ENCODE measurements around the gene NABP2. TPM values are rescaled to one million over a fixed set of nuclear protein-coding genes. Genes with fewer than 3 reads are reported as not detected.

NABP2 gene
- total and polyA plus RNA-seq, 2 experiments from 2014 or later, result 25.5 to 27.8 TPM

DNA sequence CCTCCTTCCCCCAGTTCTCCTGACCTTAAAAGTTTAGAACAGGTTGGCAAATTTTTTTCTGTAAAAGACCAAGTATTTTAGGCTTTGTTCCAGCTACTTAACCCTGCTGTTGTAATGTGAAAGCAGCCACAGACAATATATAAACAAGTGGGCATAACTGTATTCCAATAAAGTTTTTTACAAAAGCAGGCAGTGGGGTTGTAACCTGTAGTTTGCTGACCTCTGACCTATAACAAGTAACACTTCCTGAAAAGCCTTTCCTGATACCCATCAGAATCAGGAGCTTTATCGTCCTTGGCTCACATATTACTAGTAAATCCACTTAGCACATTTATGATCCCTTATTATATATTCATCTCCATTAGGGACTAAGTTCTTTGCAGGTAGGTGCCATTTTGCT, 21.8 kb upstream of the NABP2 start:
- no peak overlapping the region for H2AFZ ChIP-seq
- H3K36me3 ChIP-seq (ENCODE audit: insufficient read depth), result peaks cover 14% of the 10 kb centered on the region
- H3F3A ChIP-seq (replicated peaks; ENCODE audit: low read depth), result peaks cover 15% of the 10 kb centered on the region
- H3K27me3 ChIP-seq (ENCODE audit: insufficient read depth), result no peaks in the 10 kb centered on the region
- H3K27ac ChIP-seq (ENCODE audit: low read depth), result 0 out of 2 replicates have a peak overlapping the region, but pooled peaks have one; percentile 1
- H3K27me3 Mint-ChIP-seq (ENCODE audit: insufficient read depth, low read depth, poor library complexity), result peaks cover 12% of the 10 kb centered on the region
- H4K20me1 ChIP-seq (replicated peaks; ENCODE audit: insufficient read depth), result peaks cover 4% of the 10 kb centered on the region
- no peak overlapping the region for H3K4me3 ChIP-seq
- no peaks in the 10 kb centered on the region for H3K4me1 ChIP-seq (ENCODE audit: insufficient read depth)
- H3K4me3 Mint-ChIP-seq, result no peak overlapping the region
- H3K9me3 Mint-ChIP-seq, result no peaks in the 10 kb centered on the region
- 0 out of 2 replicates have a peak, but pooled peaks cover 4% of the 10 kb centered on the region for H3K9me2 ChIP-seq (ENCODE audit: insufficient read depth)
- DNase-seq (ENCODE audit: low spot score), result no peak
- H3K4me2 ChIP-seq, result no peak overlapping the region
- peaks cover 34% of the 10 kb centered on the region for H3K36me3 Mint-ChIP-seq (ENCODE audit: low read depth)
- no peaks in the 10 kb centered on the region for H3K79me2 ChIP-seq (replicated peaks; ENCODE audit: insufficient read depth)
- no peak for TF ChIP-seq ZNF114 (CRISPR knock-in tag; IDR thresholded peaks at IDR 0.05)
- TF ChIP-seq ZNF331 (CRISPR knock-in tag; IDR thresholded peaks at IDR 0.05; ENCODE audit: low read depth), result no peak
- TF ChIP-seq, protein P1, sequence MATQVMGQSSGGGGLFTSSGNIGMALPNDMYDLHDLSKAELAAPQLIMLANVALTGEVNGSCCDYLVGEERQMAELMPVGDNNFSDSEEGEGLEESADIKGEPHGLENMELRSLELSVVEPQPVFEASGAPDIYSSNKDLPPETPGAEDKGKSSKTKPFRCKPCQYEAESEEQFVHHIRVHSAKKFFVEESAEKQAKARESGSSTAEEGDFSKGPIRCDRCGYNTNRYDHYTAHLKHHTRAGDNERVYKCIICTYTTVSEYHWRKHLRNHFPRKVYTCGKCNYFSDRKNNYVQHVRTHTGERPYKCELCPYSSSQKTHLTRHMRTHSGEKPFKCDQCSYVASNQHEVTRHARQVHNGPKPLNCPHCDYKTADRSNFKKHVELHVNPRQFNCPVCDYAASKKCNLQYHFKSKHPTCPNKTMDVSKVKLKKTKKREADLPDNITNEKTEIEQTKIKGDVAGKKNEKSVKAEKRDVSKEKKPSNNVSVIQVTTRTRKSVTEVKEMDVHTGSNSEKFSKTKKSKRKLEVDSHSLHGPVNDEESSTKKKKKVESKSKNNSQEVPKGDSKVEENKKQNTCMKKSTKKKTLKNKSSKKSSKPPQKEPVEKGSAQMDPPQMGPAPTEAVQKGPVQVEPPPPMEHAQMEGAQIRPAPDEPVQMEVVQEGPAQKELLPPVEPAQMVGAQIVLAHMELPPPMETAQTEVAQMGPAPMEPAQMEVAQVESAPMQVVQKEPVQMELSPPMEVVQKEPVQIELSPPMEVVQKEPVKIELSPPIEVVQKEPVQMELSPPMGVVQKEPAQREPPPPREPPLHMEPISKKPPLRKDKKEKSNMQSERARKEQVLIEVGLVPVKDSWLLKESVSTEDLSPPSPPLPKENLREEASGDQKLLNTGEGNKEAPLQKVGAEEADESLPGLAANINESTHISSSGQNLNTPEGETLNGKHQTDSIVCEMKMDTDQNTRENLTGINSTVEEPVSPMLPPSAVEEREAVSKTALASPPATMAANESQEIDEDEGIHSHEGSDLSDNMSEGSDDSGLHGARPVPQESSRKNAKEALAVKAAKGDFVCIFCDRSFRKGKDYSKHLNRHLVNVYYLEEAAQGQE (IDR thresholded peaks at IDR 0.05; ENCODE audit: unreplicated experiment), result no peak
- TF ChIP-seq, protein P2, sequence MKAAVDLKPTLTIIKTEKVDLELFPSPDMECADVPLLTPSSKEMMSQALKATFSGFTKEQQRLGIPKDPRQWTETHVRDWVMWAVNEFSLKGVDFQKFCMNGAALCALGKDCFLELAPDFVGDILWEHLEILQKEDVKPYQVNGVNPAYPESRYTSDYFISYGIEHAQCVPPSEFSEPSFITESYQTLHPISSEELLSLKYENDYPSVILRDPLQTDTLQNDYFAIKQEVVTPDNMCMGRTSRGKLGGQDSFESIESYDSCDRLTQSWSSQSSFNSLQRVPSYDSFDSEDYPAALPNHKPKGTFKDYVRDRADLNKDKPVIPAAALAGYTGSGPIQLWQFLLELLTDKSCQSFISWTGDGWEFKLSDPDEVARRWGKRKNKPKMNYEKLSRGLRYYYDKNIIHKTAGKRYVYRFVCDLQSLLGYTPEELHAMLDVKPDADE (IDR thresholded peaks at IDR 0.05), result no peak
- TF ChIP-seq POLR2AphosphoS5 (IDR thresholded peaks at IDR 0.05; ENCODE audit: low read depth), result 0 out of 2 replicates have a peak, but pooled peaks have one; percentile 3
- no peak overlapping the region for H3K27ac Mint-ChIP-seq
- ATAC-seq, result no peak
- H3K4me1 Mint-ChIP-seq, result peaks cover 15% of the 10 kb centered on the region

DNA sequence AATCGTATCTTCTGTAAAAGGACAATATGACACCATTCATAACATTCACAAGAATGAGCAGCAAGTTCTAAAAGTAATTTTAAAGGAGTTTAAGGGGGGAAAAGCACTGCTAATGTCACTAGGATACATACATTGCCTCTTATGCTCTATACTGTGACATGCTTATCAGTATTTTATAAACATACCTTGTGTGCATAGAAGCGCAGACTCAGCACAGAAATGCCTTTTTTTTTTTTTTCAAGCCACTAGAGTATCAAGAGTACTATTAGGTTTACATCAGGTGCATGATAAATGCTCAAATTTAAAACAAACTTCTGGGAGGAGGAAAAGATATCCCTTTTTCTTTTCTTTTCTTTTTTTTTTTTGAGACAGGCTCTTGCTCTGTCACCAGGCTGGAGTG, 21.3 kb upstream of the NABP2 start:
- ATAC-seq, result no peak
- no peaks in the 10 kb centered on the region for H3K27me3 ChIP-seq (ENCODE audit: insufficient read depth)
- peaks cover 5% of the 10 kb centered on the region for H4K20me1 ChIP-seq (replicated peaks; ENCODE audit: insufficient read depth)
- Mint-ChIP-seq H3K36me3 (ENCODE audit: low read depth) (peaks cover 39% of the 10 kb centered on the region), H3K27me3 (ENCODE audit: insufficient read depth, low read depth, poor library complexity) (peaks cover 12% of the 10 kb centered on the region), H3K4me1 (peaks cover 12% of the 10 kb centered on the region), H3K9me3 (no peaks in the 10 kb centered on the region), H3K4me3 (no peak overlapping the region), H3K27ac (no peak overlapping the region)
- no peaks in the 10 kb centered on the region for H3K79me2 ChIP-seq (replicated peaks; ENCODE audit: insufficient read depth)
- peaks cover 19% of the 10 kb centered on the region for H3F3A ChIP-seq (replicated peaks; ENCODE audit: low read depth)
- H3K4me3 ChIP-seq, result no peak overlapping the region
- no peak overlapping the region for H3K4me2 ChIP-seq
- no peak overlapping the region for H2AFZ ChIP-seq
- no peaks in the 10 kb centered on the region for H3K4me1 ChIP-seq (ENCODE audit: insufficient read depth)
- H3K27ac ChIP-seq (ENCODE audit: low read depth), result 0 out of 2 replicates have a peak overlapping the region, but pooled peaks have one; percentile 1
- no peak for DNase-seq (ENCODE audit: low spot score)
- H3K9me2 ChIP-seq (ENCODE audit: insufficient read depth), result no peaks in the 10 kb centered on the region
- peaks cover 17% of the 10 kb centered on the region for H3K36me3 ChIP-seq (ENCODE audit: insufficient read depth)
- TF ChIP-seq NANOG (IDR thresholded peaks at IDR 0.05; ENCODE audit: borderline replicate concordance) (no peak), ZNF331 (CRISPR knock-in tag; IDR thresholded peaks at IDR 0.05; ENCODE audit: low read depth) (no peak), CREB1 (CRISPR knock-in tag; IDR thresholded peaks at IDR 0.05; ENCODE audit: low read depth) (no peak), EZH2phosphoT487 (IDR thresholded peaks at IDR 0.05; ENCODE audit: unreplicated experiment) (no peak), JUNB (IDR thresholded peaks at IDR 0.05; ENCODE audit: unreplicated experiment) (no peak), POLR2AphosphoS5 (IDR thresholded peaks at IDR 0.05; ENCODE audit: low read depth) (0 out of 2 replicates have a peak, but pooled peaks have one; percentile 14)
- TF ChIP-seq, protein P2 (IDR thresholded peaks at IDR 0.05), result no peak
- TF ChIP-seq, protein P3, sequence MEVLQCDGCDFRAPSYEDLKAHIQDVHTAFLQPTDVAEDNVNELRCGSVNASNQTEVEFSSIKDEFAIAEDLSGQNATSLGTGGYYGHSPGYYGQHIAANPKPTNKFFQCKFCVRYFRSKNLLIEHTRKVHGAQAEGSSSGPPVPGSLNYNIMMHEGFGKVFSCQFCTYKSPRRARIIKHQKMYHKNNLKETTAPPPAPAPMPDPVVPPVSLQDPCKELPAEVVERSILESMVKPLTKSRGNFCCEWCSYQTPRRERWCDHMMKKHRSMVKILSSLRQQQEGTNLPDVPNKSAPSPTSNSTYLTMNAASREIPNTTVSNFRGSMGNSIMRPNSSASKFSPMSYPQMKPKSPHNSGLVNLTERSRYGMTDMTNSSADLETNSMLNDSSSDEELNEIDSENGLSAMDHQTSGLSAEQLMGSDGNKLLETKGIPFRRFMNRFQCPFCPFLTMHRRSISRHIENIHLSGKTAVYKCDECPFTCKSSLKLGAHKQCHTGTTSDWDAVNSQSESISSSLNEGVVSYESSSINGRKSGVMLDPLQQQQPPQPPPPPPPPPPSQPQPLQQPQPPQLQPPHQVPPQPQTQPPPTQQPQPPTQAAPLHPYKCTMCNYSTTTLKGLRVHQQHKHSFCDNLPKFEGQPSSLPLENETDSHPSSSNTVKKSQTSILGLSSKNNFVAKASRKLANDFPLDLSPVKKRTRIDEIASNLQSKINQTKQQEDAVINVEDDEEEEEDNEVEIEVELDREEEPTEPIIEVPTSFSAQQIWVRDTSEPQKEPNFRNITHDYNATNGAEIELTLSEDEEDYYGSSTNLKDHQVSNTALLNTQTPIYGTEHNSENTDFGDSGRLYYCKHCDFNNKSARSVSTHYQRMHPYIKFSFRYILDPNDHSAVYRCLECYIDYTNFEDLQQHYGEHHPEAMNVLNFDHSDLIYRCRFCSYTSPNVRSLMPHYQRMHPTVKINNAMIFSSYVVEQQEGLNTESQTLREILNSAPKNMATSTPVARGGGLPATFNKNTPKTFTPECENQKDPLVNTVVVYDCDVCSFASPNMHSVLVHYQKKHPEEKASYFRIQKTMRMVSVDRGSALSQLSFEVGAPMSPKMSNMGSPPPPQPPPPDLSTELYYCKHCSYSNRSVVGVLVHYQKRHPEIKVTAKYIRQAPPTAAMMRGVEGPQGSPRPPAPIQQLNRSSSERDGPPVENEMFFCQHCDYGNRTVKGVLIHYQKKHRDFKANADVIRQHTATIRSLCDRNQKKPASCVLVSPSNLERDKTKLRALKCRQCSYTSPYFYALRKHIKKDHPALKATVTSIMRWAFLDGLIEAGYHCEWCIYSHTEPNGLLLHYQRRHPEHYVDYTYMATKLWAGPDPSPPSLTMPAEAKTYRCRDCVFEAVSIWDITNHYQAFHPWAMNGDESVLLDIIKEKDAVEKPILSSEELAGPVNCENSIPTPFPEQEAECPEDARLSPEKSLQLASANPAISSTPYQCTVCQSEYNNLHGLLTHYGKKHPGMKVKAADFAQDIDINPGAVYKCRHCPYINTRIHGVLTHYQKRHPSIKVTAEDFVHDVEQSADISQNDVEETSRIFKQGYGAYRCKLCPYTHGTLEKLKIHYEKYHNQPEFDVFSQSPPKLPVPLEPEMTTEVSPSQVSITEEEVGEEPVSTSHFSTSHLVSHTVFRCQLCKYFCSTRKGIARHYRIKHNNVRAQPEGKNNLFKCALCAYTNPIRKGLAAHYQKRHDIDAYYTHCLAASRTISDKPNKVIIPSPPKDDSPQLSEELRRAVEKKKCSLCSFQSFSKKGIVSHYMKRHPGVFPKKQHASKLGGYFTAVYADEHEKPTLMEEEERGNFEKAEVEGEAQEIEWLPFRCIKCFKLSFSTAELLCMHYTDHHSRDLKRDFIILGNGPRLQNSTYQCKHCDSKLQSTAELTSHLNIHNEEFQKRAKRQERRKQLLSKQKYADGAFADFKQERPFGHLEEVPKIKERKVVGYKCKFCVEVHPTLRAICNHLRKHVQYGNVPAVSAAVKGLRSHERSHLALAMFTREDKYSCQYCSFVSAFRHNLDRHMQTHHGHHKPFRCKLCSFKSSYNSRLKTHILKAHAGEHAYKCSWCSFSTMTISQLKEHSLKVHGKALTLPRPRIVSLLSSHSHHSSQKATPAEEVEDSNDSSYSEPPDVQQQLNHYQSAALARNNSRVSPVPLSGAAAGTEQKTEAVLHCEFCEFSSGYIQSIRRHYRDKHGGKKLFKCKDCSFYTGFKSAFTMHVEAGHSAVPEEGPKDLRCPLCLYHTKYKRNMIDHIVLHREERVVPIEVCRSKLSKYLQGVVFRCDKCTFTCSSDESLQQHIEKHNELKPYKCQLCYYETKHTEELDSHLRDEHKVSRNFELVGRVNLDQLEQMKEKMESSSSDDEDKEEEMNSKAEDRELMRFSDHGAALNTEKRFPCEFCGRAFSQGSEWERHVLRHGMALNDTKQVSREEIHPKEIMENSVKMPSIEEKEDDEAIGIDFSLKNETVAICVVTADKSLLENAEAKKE (CRISPR knock-in tag; IDR thresholded peaks at IDR 0.05), result no peak
